PC-9 (cell line): Measurements from ENCODE around the gene GPR35.

Source experiments
- CTCF ChIP-seq: fragments of 200-600 bp; sonication (generic); conservative IDR thresholded peaks from 2 replicates; pipeline ENCODE4 v1.6.1; 2017; ENCODE audit warnings: mixed run types, antibody characterized with exemption, mild to moderate bottlenecking, moderate library complexity
- EZH2 ChIP-seq: fragments of 200-600 bp; sonication (generic); IDR thresholded peaks from 2 replicates; pipeline ENCODE4 v1.8.0; 2017; ENCODE audit warnings: antibody characterized with exemption, low read depth

DNA sequence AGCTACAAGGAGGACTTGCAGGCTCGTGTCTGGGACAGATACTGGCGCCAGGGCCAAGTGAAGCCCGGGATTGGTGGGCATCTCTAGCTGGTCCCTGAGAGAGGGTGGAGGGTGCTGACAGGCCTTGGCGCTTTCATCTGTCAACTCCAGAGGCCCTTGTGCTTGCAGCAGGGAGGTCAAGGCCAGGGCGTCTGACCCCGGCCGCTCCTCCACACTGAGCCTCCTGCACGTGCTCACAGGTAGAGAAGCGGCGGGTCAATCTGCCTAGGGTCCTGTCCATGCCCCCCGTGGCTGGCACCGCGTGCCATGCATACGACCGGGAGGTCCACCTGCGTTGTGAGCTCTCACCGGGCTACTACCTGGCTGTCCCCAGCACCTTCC is 29.2 kb upstream of the GPR35 start:
- no peak; the same call in 1 of the 2 replicates for TF ChIP-seq CTCF
- no peak for TF ChIP-seq EZH2
